HL-60/S4 treated with phorbol 12-myristate 13-acetate at 8.2 ng/mL for 4 days and 3 days (cell line): Measurements from ENCODE around the gene RPTOR.

Experiments used
- in situ Hi-C: fragments of 300-500 bp; cut with MboI; formaldehyde crosslinking; loops from 2 replicates; pipeline ENCODE4 v1.15.0; 2022; ENCODE audit warnings: low sequenced_read_pairs

Gene RPTOR

DNA sequence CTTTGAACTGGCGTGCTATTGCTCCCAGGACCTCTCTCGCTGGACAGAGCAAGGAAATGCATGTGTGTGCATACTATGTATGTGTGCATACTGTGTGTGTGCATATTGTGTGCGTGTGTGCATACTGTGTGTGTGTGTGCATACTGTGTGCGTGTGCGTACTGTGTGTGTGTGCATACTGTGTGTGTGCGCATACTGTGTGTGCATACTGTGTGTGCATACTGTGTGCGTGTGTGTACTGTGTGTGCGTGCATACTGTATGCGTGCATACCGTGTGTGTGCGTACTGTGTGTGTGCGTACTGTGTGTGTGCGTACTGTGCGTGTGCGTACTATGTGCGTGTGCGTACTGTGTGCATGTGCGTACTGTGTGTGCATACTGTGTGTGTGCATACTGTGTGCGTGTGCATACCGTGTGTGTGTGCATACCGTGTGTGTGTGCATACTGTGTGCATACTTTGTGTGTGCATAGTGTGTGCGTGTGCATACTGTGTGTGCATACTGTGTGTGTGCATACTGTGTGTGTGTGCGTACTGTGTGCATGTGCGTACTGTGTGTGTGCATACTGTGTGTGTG, 89.4 kb downstream of the RPTOR start:
- in situ Hi-C loops = no loop called here

DNA sequence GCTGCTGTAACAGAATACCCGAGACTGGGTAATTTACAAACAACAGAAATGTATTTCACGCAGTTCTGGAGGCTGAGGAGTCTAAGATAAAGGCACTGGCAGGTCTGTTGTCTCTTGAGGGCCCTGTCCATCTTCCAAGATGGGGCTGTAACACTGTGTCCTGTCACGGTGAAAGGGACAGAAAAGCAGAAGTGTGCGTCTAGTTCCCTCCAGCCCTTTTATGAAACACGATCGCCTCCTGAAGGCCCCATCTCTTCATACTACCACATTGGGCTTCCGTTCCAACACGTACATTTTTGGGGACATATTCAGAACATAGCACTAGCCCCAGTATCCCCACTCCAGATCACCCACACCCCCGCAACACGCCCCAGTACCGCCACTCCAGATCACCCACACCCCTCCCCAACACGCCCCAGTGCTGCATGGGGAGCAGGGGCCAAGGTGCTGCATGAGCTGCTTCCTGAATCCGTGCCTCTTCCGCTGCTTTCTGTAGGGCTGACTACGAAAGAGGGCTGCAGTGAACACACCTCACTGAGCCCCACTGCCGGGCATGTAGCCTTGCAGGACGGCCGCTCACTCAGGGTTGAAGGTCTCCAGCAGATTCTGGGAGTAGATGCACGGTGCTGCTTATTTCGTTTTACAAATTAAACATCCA, 91.9 kb downstream of the RPTOR start:
- in situ Hi-C loops = no loop called here

DNA sequence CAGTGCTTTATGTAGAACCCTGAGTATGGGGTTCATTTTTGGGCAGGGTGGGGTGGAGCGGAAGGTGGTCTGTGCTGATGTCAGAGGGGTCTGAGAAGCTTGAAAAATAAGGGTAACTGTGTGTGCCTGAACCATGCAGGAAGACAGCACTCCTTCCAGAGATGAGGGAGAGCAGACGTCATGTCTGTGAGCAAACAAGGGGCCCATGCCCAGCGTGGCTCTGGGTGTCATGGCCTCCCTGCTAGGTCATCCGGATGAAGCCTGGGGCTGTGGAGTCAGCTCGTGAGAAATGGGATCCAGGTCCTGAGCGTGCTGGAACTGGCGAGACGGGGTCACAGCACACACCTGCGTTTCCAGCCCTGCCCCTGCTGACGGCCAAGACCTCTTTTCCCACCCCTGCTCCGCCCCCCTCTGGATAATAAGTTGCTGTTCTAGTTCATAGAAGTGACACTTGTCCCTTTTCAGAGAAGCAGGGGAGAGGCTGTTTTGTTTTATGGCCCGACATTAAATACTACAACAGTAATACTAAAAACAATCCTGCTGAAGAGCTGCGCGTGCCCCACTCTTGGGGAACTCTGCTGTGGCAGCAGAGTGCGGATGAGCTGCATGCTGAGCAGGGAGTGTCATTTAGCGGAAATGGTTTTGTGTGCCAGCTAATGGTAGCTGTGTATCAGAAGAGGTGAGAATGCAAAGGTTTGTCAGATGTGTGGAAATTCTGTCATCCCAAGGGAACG, 92.6 kb downstream of the RPTOR start:
- in situ Hi-C loops = no loop called here

DNA sequence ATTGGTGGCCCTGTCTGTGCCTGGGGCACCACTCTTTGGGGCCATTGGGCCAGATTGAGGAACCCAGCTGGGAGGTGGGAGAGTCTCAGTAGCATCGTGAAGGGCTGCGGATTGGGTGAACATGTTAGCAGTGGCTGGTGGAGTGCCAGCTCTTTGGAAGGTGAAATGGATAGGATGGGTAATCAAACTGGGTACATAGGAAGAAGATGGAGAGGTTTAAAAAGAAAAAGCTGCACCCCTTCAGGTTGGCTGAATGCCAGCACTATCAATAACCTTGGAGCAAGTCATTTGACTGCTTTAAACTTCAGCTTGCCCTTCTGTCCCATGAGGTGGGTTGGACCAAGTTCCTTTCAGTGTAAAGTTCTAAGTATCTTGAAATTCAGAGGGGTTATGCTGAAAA, 95.0 kb downstream of the RPTOR start:
- in situ Hi-C loops = no loop called here

DNA sequence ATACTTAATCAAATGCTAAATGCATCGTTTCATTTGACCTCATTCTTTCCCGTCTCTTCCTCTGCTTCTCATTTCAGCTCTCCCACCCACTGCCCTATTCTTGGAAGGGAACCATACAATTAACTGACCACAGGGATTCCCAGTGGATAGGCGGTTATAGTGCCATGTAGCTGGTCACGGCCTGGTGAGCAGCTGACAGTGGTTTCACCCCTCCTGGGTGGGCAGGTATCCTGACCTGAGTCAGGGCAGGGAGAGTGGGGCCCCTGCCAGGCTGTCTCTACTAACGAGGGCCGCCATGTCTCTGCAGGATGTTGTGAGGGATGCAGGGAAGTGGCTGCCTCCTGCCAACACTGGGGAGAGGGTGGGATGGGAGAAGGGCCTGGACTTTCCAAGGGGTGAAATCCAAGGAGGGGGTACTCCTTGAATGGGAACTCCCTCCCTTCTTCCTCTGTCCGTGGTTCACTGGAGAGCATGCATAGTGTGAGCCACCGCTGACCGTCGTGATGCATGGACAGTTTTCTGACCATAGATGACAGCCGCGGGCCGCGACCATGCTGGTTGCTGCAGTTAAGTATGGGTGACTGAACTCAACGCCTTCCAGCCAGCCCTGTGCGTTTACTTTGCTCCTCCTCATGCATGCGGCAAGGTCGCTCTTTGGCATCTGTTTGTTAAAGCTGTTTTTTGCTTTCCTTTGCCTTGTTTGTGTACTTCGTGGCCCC, 95.9 kb downstream of the RPTOR start:
- in situ Hi-C loops = no loop called here

DNA sequence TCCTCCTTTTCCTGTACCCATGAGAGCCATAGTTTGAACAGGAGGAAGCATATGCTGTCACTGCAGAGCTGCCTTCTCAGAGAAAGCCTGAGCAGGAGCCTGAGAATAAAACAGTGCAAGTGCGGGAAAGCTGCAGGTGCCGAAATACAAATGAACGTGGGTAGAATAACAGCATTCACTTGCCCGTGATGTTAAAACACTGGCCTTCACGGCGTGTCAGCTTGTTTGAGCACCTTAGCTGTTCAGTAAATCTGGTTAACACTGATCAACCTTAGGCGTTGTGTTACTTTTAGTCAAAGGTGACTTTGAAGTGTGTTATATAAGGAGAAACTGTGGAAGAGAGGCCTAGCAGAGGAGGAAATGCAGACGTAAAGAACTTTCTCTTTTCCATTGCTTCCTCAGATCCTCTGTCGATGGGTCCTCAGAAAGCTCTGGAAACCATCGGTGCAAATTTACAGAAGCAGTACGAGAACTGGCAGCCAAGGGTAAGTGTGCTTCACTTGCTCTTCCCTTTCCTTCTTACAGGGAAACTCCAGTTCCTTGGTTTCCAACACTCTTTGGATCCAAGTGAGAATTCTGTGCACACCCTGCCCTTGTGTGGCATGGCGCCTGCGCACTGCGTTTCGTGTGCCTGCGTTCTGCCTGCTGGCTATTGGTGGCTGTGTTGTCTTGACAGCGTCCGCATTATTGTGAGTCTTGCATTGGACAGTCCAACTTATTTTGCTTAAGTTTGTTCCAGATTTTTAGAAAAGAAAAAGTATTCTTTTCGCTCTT, 98.9 kb downstream of the RPTOR start:
- in situ Hi-C loops = no loop called here

DNA sequence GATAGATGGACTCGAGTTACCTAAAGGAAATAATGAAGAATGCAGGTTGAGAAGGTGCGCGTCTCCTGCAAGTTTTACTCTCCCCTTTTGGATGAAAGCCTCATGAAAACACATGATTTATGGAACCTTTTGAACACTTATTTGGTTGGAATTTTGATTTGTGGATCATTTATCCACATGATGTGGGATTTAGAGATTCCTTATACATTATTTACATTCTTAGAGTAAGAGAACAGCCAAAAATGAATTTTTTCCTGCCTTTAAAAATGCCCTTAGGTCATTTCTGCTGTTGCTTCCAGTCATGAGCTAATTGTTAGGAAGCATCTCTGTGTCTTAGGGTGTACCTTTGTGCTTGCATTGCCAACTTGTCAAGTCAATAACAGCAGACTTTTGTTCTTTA, 99.9 kb downstream of the RPTOR start:
- in situ Hi-C loops = no loop called here

DNA sequence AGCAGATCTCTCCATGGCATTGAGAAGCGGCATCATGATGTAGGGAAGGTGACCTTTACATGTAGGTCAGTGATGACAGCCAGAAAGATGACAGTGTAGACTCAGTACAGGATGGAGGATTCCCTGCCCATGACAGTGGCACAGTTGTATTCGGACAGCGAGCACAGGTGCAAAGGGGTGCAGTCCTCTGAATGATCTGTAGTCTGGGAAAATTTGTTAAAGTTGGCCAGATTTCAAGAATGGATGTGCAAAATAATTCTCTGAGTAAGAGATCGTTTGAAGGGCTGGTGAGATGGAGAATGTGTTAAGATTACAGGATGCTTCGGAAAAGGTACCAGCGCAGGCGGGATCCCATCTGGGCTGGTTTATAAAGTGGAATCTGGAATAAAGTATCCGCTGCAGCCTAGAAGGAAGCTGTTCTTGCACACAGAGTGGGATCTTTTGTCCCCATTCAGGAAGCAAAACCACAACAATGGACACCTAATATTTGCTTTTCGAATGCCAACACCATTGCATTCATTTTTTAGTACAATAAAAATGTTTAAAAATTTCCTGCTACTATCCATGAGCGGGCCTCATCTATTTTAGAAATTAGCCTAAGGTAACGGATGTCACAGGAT, 101.2 kb downstream of the RPTOR start:
- in situ Hi-C loops = no loop called here

DNA sequence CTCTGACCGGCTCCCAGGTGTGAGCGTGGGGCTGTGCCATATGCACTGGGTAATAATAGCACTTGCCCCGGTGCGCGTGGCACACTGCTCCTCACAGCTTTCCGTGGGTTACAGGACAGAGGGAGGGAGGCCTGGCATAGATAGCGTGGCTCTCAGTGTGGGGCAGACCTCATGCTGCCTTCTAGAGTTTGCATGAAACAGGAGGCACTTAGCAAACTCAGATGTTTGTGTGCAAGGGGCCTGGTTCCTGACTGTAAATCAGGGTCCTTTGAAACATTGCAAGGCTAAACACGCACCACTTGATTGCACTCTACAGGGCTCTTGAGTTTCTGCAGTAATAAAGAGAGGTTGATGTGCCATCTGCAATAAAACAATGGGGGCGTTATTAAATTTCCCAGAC, 101.7 kb downstream of the RPTOR start:
- in situ Hi-C loops = no loop called here

DNA sequence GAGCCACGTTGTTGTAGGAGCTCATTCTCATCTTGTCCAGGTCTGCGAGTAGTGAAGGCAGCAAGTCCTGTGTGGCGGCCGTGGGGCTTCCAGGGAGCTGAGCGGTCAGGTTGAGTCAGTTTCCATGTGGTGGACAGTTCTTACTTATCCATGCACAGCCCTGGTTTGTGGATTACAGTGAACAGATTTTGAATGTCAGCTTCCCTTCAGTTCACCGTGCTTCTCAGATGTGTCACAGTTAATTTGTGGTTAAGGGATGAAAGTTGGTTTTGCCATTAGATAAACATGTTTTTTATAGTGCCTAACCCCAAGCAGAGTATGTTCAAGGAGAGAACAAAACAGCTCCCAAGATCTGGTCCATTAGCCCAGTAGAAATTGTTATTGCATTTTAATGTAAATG, 103.1 kb downstream of the RPTOR start:
- in situ Hi-C loops = no loop called here

DNA sequence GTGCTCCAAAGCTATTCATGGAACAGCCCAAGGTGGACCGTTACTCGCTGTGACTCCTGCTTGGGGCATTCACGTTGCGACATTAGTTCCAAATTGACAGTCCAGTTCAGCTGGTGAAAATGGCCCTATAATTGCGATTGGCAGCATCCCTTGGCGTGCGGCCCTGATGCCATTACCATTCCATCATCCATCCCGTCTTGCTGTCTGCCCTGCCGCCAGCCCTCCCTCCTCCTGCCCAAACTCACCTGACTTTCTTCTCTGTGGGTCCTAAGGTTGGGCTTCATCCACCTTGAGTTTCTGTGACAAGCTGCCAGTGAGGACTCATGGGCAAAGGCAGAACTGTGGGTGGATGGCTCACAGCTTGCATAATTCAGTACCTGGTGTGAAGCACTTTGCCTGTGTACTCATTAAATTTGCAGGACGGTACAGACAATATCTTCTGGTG, 104.6 kb downstream of the RPTOR start:
- in situ Hi-C loops = no loop called here

DNA sequence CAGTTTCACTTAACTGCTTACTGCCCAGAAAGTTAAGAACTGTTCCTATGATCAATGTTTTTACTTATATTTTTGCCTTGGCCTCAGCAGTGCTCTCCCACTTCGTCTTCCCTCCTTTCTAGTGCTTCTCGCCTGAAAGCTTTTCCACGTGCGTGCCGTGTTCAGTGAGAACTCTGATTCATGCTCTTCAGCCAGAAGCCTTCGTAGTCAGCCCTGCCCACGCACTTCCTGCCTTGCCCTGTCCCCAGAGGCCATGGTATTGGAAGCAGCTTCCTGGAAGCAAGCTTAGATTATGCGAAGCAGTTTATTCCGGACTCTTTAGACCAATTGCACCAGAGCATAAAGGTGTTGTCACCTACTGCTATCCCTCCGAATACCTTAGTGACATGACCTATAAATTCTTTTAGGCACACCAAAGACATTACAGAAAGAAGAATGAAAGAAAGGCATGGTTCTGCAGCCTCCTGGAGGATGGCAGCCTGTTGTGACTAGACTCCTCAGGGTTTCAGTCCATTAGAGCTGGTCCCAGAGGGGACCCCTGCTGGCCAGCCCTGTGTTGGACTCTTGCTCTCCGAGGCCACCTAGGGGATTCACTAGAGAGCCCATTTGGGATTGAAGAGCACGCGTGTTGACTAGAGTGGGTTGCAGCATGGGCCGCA, 105.2 kb downstream of the RPTOR start:
- in situ Hi-C loops = no loop called here

DNA sequence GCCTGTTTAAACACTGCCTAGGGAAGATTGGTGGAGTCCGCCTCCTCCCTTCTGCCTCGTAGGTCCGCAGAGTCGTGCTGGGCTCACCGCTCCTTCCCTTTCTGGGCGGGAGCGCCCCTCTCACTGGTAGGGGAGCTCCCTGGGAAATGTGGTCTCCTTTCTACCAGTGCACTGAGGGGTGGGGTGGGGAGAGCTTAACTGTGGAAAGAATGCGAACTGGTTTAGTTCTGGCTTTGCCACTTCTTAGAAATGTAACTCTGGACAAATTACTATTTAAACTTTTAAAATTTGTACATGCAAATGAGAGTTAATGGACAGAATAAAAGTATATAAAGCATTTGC, 105.7 kb downstream of the RPTOR start:
- in situ Hi-C loops = no loop called here

DNA sequence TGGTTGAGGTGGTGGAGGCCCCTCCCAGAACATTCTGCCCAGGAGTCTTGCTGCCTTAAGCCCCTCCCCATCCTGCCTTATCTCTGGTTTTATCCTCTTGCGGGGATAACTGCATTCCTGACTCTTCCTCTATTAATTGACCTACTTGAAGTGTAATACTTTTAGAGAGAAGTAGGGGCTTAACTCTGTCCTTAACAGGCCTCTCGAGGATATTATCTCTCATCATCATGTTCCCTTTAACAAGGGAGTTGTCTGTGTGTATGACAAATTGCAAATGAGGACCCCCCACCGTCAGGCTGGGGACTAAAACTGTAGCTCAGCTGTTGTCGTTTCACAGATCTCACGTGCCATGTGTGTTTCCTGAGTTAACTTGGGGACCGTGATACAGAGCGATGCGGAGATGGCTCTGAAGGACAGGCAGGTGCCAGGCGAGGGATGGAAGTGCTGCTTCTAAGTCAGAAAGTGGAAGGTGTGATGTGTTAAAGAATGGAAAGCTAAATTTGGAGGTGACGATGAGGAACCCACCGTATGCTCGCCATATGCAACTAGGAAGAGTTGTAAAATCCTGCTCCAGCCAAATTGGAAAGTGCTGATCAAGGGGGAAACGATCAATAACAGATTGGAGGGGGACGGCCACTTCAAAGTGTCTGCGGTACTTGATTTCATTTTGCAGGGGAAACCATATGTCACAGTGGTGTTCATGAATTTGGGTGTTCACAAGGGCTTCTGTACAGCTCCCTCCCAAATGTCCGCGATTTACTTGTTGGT, 106.3 kb downstream of the RPTOR start:
- in situ Hi-C loops = no loop called here

DNA sequence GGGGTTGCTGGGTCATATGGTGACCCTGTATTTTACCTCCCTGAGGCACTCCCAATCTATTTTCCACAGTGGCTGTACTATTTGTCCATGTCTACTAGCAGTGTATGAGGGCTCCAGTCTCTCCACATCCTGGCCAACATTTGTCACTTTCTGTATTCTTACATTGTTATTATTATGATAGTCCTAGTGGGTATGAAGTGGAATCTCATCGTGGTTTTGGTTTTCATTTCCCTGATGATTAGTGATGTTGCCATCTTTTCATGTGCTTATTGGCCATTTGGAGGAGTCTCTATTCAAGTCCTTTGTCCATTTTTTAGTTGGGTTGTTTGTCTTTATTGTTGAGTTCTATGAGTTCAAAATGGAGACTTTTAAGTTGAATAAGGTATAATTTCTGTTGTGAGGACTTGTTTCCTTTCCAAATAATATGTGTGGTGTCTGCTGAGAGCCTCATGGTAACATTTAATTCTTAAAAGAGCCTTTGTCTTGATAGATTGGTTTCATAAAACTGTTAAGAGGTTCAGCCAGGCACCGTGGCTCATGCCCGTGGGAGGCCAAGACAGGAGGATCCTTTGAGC, 108.2 kb downstream of the RPTOR start:
- in situ Hi-C loops = no loop called here

DNA sequence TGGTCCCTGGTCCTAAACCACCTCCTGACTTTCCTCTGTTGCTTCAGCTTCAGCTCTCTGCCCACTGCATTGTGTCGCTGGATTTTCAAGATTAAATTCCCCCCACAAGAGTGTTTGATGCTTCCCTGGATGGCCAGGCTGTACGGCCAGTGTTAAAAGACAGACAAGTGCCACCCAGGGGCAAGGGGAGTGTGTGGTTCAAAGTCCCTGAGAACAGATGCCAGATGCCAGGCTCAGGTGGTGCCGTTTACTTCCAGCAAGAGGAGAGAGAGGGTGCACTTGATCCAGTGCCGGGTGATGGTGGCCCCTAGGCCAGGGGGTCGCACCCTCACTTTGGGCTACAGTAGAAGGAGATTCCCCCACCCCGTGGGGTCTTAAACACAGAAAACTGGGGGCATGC, 109.2 kb downstream of the RPTOR start:
- in situ Hi-C loops = no loop called here

DNA sequence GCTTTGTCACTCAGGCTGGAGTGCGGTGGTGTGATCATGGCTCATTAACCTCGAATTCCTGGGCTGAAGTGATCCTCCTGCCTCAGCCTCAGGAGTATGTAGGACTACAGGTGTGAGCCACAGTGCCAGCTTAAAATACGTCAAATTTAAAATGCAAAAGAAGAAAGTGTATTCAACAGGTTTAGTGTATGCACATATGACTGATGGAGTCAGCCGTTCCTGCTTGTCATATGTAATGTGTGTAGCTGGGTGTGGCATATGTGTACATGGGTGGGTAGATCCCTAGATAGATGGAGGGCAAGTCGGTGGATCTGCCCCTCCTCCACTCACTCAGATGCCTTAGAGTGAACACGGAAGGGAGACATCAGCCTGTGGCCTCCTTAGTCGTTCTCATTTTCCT, 111.0 kb downstream of the RPTOR start:
- in situ Hi-C loops = no loop called here

DNA sequence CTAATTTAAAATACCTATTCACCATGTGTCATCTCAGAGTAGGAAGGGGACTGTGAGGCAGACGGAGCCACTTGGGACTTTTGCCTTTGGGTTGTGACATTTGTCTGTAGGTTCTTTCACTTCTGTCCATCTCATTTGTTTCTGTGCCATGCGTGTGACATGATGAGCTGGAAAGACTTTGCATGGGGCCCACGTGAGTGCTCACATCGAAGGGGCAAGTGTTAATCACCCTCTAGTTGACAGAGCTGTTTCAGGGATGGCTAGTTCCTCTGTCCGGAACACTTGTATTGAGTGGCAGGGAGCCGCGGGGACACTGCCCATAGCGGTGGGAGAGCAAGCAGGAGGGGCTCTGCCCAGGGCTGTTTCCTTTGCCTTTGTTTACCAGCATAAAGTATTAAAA, 112.0 kb downstream of the RPTOR start:
- in situ Hi-C loops = no loop called here

DNA sequence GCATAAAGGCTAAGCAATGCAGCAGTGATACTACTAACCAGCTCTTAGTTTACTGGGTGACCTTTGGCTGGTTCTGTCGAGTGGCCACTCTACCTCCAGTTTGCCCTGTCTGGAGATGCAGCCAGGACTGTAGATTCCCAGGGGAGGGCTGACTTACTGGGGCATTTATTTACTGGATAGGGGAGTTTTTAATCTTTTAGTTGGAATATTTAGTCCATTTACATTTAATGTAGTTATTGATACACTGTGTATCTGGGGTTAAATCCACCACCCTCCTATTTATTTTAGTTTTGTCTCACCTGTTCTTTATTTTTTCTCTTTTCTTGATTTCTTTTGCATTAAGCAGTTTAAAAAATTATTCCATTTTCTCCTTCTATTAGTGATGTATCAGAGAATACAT, 112.9 kb downstream of the RPTOR start:
- in situ Hi-C loops = no loop called here
